T-helper 17 cell (primary cell): ENCODE measurements around the gene HTR3A. TPM values are rescaled to one million over a fixed set of nuclear protein-coding genes. Genes with fewer than 3 reads are reported as not detected.

Experiments
- ATAC-seq: fragments of 150-1000 bp; cut with Tn5 transposase; 2 replicates; pipeline ENCODE4 v1.10.0; 2021; ENCODE audit warnings: mild to moderate bottlenecking, moderate library complexity
- DNase-seq, 3 donors: peaks; one replicate each; pipeline versions ENCODE4 v3.0.0 to v3.0.0-alpha.2; 2020 to 2021
- H3K9me3 ChIP-seq: one replicate; pipeline ENCODE4 v1.7.0; 2013; ENCODE audit warnings: low read length, mild to moderate bottlenecking; ENCODE audit not compliant: control insufficient read depth, poor library complexity, severe bottlenecking
- H3K27ac Mint-ChIP-seq: one replicate; pipeline ENCODE4 v1.8.0; 2022; ENCODE audit warnings: mild to moderate bottlenecking, moderate library complexity, mixed read lengths
- H3K27me3 Mint-ChIP-seq: one replicate; pipeline ENCODE4 v1.8.0; 2022; ENCODE audit warnings: mixed read lengths
- H3K36me3 Mint-ChIP-seq: one replicate; pipeline ENCODE4 v1.8.0; 2022; ENCODE audit warnings: low read depth, mixed read lengths
- H3K4me1 Mint-ChIP-seq: one replicate; pipeline ENCODE4 v1.8.0; 2022; ENCODE audit warnings: mild to moderate bottlenecking, mixed read lengths
- H3K4me3 Mint-ChIP-seq: one replicate; pipeline ENCODE4 v1.8.0; 2022; ENCODE audit warnings: mild to moderate bottlenecking, moderate library complexity, mixed read lengths
- total RNA-seq, 4 donors: library from RNA in 2 of 4; stranded (reverse) in 2 of 4; gene quantifications; one replicate each; pipeline ENCODE4 v1.2.3 and lab custom pipeline; 2022 to 2026

The HTR3A gene
- total RNA-seq, 2 donors from 2014 or later: not detected

- DNase-seq (no peak), ATAC-seq (no peak)
- Mint-ChIP-seq H3K4me1 (peaks cover 2% of the 10 kb centered on the region), H3K4me3 (no peak overlapping the region), H3K27me3 (peaks cover 55% of the 10 kb centered on the region), H3K27ac (no peak overlapping the region), H3K36me3 (peaks cover 4% of the 10 kb centered on the region)
- H3K9me3 ChIP-seq: no peaks in the 10 kb centered on the region
These were observed 11.6 kb downstream of the HTR3A start for GRCh38 chr11:113986351-113987140.

DNA sequence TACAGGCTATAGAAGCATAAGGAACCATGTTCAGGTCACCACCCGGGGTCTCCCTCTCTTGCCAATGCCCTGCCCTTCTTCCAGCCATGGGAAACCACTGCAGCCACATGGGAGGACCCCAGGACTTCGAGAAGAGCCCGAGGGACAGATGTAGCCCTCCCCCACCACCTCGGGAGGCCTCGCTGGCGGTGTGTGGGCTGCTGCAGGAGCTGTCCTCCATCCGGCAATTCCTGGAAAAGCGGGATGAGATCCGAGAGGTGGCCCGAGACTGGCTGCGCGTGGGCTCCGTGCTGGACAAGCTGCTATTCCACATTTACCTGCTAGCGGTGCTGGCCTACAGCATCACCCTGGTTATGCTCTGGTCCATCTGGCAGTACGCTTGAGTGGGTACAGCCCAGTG is 14.5 kb downstream of the HTR3A start:
- peaks cover 4% of the 10 kb centered on the region for H3K36me3 Mint-ChIP-seq
- H3K27ac Mint-ChIP-seq: no peak overlapping the region
- no peaks in the 10 kb centered on the region for H3K9me3 ChIP-seq

GRCh38 chr11:113989916-113990315 is 15.0 kb downstream of the HTR3A start:
- ATAC-seq: no peak
- no peak overlapping the region for H3K4me3 Mint-ChIP-seq
- peaks cover 3% of the 10 kb centered on the region for H3K36me3 Mint-ChIP-seq
- no peak for DNase-seq
- H3K27ac Mint-ChIP-seq: no peak overlapping the region
- H3K27me3 Mint-ChIP-seq: peaks cover 55% of the 10 kb centered on the region
- H3K9me3 ChIP-seq: no peaks in the 10 kb centered on the region
- H3K4me1 Mint-ChIP-seq: peaks cover 2% of the 10 kb centered on the region

More for the DNA sequence above, 14.5 kb downstream of the HTR3A start:
- ATAC-seq (no peak), DNase-seq (no peak)
- H3K27me3 Mint-ChIP-seq: peaks cover 50% of the 10 kb centered on the region
- peaks cover 2% of the 10 kb centered on the region for H3K4me1 Mint-ChIP-seq
- H3K4me3 Mint-ChIP-seq: no peak overlapping the region

DNA sequence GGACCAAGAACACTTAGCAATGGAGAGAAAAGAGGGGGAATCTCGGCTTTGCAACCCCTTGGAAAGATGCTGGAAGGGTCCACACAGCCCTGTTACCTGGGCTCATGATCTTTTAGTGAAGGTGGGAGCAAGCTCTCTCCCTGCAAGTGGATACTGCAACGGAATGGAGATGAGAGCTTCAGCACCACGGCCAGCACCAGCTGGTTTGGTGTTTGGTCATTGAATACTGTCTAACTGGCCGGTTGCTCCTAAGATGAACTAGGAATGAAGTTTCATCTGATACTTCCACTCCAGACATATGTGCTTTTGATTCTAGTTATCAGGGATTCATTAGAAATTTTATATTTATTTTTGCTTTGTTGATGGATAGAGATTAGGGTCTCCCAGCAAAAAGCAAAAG is 16.3 kb downstream of the HTR3A start:
- Mint-ChIP-seq H3K27me3 (peaks cover 46% of the 10 kb centered on the region), H3K27ac (no peak overlapping the region), H3K4me3 (no peak overlapping the region), H3K36me3 (peaks cover 2% of the 10 kb centered on the region), H3K4me1 (peaks cover 2% of the 10 kb centered on the region)
- ATAC-seq (no peak), DNase-seq (no peak)
- H3K9me3 ChIP-seq: no peaks in the 10 kb centered on the region

GRCh38 chr11:113991718-113992458 is 17.0 kb downstream of the HTR3A start:
- H3K4me1 Mint-ChIP-seq: peaks cover 2% of the 10 kb centered on the region
- ATAC-seq (no peak), DNase-seq (no peak)
- H3K27me3 Mint-ChIP-seq: peaks cover 40% of the 10 kb centered on the region
- peaks cover 2% of the 10 kb centered on the region for H3K36me3 Mint-ChIP-seq
- no peak overlapping the region for H3K27ac Mint-ChIP-seq
- H3K4me3 Mint-ChIP-seq: no peak overlapping the region
- no peaks in the 10 kb centered on the region for H3K9me3 ChIP-seq

GRCh38 chr11:113992459-113993110 is 17.7 kb downstream of the HTR3A start:
- H3K27ac Mint-ChIP-seq: no peak overlapping the region
- H3K36me3 Mint-ChIP-seq: peaks cover 2% of the 10 kb centered on the region
- no peaks in the 10 kb centered on the region for H3K9me3 ChIP-seq
- peaks cover 38% of the 10 kb centered on the region for H3K27me3 Mint-ChIP-seq
- ATAC-seq: no peak
- H3K4me3 Mint-ChIP-seq: no peak overlapping the region
- DNase-seq: no peak
- H3K4me1 Mint-ChIP-seq: peaks cover 2% of the 10 kb centered on the region

DNA sequence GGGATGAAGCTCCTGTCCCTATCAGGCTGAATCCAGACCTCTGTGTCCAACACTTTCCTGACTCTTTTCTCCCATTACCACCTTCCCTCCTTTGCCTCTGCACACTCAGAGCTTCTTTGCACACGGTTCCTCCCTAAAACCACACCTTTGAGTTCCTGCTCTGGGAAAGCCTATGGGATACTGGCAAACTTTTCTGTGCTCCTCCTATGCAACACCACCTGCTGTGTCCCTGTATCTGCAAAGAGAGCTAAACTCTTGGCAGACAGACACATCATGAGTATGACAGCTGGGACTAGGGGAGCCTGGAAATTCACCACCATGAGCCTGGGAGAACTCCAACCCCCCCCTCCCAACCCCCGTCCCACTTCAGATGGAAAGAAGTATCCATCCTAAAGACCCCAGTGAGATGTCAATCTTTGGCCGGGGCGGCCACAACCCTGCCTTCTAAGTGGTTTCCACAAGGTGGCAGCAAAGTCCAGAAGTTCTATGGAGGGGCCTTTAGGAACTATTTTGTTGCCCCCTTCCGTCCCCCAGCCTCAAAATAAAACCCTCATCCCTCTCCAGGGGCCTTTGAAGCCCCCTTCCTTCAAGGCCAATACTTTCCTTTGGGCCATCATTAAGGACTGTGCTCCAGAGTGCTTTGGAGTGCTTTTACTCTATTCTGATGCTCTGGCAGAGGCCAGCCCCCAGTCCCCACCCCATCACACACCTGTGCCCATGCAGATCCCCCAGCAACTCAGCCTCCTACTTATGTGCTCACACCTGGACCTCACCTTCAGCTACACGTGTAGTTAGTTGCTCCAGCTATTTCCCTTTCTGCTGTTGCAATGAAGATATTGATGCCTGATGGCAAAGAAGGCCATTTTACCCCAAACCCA is 19.4 kb downstream of the HTR3A start:
- Mint-ChIP-seq H3K4me1 (no peaks in the 10 kb centered on the region), H3K36me3 (no peaks in the 10 kb centered on the region), H3K27me3 (peaks cover 25% of the 10 kb centered on the region), H3K4me3 (no peak overlapping the region), H3K27ac (no peak overlapping the region)
- ATAC-seq (peak; percentile 54), DNase-seq (peak; percentile 13 to 31 (median 19))
- H3K9me3 ChIP-seq: no peaks in the 10 kb centered on the region

GRCh38 chr11:113997473-113997872 is 22.6 kb downstream of the HTR3A start:
- H3K4me3 Mint-ChIP-seq: no peak overlapping the region
- H3K27me3 Mint-ChIP-seq: peaks cover 40% of the 10 kb centered on the region
- peaks cover 3% of the 10 kb centered on the region for H3K36me3 Mint-ChIP-seq
- no peaks in the 10 kb centered on the region for H3K4me1 Mint-ChIP-seq
- no peak for ATAC-seq
- H3K9me3 ChIP-seq: no peaks in the 10 kb centered on the region
- no peak for DNase-seq
- H3K27ac Mint-ChIP-seq: no peak overlapping the region

GRCh38 chr11:113998574-113998973 is 23.7 kb downstream of the HTR3A start:
- H3K27ac Mint-ChIP-seq: no peak overlapping the region
- DNase-seq (no peak), ATAC-seq (no peak)
- peaks cover 46% of the 10 kb centered on the region for H3K27me3 Mint-ChIP-seq
- H3K4me3 Mint-ChIP-seq: no peak overlapping the region
- H3K9me3 ChIP-seq: no peaks in the 10 kb centered on the region
- peaks cover 5% of the 10 kb centered on the region for H3K36me3 Mint-ChIP-seq
- H3K4me1 Mint-ChIP-seq: no peaks in the 10 kb centered on the region

GRCh38 chr11:114000526-114000925 is 25.6 kb downstream of the HTR3A start:
- peaks cover 7% of the 10 kb centered on the region for H3K36me3 Mint-ChIP-seq
- ATAC-seq: no peak

DNA sequence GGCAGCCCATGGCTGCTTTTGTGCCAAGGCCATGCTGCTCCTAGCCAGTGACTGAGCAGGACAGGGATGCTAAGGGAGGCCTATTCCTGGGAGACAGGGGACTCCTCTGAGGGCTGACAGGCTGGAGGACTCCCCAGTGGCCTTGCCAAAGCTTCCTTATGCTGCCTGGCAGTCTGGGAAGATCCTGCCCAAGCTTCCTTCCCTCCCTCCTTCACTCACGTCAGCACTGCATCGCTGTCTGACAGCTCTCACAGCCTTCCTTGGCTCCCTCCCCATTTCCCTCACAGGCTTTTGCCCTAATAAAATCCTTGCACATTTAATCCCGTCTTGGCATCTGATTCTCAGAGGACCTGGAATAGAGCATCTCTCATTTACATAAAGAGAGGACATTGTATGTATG is 26.5 kb downstream of the HTR3A start:
- Mint-ChIP-seq H3K27ac (no peak overlapping the region), H3K36me3 (peaks cover 7% of the 10 kb centered on the region), H3K4me1 (no peaks in the 10 kb centered on the region), H3K27me3 (peaks cover 52% of the 10 kb centered on the region), H3K4me3 (no peak overlapping the region)
- H3K9me3 ChIP-seq: no peaks in the 10 kb centered on the region
- DNase-seq (no peak), ATAC-seq (no peak)

More at GRCh38 chr11:114000526-114000925, 25.6 kb downstream of the HTR3A start:
- no peaks in the 10 kb centered on the region for H3K9me3 ChIP-seq
- no peak for DNase-seq
- Mint-ChIP-seq H3K27ac (no peak overlapping the region), H3K4me1 (no peaks in the 10 kb centered on the region), H3K4me3 (no peak overlapping the region), H3K27me3 (peaks cover 52% of the 10 kb centered on the region)

GRCh38 chr11:114008331-114008730 is 33.4 kb downstream of the HTR3A start:
- Mint-ChIP-seq H3K4me3 (no peak overlapping the region), H3K36me3 (peaks cover 11% of the 10 kb centered on the region), H3K27me3 (peaks cover 49% of the 10 kb centered on the region), H3K4me1 (peaks cover 3% of the 10 kb centered on the region), H3K27ac (no peak overlapping the region)
- H3K9me3 ChIP-seq: no peaks in the 10 kb centered on the region
- no peak for ATAC-seq
- DNase-seq: no peak
